ENCODE data around the gene P2RY4.

DNA sequence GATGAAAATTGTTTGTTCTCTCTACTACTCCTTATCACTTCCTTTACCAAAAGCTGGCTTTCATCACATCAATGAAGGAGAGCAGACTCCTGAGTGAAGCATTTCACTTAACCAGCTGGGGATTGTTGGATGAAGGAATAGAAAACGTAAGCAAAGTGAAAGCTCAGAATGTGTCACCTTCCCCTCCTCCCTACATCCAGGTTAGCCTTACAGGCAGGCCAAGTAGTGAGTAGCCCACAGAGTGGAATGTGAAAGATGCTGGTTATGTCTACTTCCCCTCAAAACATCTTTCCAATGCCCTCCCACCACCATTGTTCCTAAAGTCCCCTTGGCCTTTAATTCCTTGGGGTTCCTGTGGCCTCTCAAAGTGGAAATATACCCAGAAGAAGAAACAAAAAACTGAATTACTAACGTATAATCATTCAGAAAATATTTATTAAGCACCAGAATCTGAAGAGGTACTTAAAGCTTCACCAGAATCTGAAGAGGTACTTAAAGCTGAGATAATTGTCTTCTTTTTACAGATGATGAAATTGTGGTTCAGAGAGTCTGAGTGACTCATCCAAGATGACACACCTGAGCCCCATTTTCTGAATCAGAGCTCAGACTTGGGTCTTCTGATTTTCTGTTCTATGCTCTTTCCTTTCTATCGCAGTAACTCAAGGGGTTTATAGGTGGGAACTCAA is 6.5 kb downstream of the P2RY4 start:
- TF ChIP-seq EP300 (IDR thresholded peaks at IDR 0.05) (no peak), POLR2A (IDR thresholded peaks at IDR 0.05) (no peak)
- TF ChIP-seq, protein P1, sequence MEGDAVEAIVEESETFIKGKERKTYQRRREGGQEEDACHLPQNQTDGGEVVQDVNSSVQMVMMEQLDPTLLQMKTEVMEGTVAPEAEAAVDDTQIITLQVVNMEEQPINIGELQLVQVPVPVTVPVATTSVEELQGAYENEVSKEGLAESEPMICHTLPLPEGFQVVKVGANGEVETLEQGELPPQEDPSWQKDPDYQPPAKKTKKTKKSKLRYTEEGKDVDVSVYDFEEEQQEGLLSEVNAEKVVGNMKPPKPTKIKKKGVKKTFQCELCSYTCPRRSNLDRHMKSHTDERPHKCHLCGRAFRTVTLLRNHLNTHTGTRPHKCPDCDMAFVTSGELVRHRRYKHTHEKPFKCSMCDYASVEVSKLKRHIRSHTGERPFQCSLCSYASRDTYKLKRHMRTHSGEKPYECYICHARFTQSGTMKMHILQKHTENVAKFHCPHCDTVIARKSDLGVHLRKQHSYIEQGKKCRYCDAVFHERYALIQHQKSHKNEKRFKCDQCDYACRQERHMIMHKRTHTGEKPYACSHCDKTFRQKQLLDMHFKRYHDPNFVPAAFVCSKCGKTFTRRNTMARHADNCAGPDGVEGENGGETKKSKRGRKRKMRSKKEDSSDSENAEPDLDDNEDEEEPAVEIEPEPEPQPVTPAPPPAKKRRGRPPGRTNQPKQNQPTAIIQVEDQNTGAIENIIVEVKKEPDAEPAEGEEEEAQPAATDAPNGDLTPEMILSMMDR (IDR thresholded peaks at IDR 0.05): no peak
